Measurements from ENCODE around the gene PRDM7.
"Not testable (repeated sequence)": the region's sequence is repeated elsewhere in the genome, so short reads cannot be mapped to it uniquely, and the experiment has no call there.

Gene PRDM7

DNA sequence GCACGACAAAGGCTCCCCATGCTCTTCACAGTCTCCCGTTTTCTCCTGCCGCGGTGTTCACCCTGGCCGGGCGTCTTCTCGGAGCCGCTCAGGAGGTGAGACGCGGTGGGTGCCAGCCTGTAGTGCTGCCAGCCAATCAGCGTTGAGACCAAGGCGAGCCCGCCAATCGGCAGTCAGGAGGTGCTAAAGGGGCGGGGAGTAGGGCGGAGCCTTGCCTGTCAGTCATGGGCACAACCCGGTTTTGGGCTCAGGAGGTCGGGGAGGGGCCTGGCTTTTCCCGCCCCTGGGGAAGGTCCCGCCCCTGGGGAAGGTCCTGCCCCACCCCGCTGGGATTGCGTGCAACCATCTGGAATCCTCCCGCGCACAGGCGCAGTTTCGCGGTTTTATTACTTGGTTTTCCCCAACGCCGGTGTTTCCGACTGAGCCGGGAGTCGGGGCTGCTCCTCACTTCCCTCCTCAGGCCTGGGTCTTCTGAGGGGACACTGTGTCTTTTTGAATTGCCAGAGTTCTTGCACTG, at the start of gene PRDM7:
Gene PRDM7, minus strand, starts transcription at position 92 of the 517 bp plus-strand sequence. CDS start 1,421 bp downstream, outside the sequence.
- peak; percentile 97 for DNase-seq

DNA sequence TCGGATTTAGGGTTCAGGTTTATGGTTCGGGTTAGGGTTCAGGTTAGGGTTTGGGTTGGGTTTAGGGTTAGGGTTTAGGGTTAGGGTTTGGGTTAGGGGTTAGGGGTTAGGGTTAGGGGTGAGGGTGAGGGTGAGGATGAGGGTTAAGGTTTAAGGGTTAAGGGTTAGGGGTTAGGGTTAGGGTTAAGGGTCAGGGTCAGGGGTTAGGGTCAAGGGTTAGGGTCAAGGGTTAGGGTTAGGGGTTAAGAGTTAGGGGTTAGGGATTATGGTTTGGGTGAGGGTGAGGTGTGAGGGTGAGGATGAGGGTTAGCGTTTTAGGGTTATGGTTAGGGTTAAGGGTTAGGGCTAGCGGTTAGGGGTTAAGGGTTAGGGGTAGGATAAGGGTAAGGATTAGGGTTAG, 44.7 kb upstream of the PRDM7 start:
- DNase-seq: not testable (repeated sequence)

- not testable (repeated sequence) for DNase-seq
Observed at GRCh38 chr16:90107617-90108016, 30.5 kb upstream of the PRDM7 start.

- DNase-seq: not testable (repeated sequence)
Observed at GRCh38 chr16:90107060-90107459, 29.9 kb upstream of the PRDM7 start.

- peak; percentile 61 for DNase-seq
Observed at GRCh38 chr16:90106271-90106670, 29.1 kb upstream of the PRDM7 start.

DNA sequence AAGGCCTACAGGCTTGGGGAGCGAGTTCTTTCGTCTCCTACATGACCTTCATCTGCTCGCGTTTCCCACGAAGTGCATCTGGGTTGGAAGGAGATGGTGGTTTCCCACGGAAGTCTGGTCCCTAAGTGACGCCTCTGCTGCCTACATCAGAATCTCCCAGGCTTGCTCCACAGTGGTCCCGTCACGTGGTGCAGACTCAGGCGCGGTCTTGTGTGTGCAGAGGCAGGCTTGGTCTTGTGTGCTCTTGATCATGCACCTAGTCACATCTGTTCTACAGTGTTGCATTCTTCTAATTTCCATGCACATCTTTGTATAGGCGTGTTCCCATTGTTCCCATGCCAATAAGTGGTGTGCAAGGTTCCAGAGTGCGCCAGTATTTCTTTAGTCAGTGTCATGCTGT, 27.6 kb upstream of the PRDM7 start:
- not testable (repeated sequence) for DNase-seq

DNA sequence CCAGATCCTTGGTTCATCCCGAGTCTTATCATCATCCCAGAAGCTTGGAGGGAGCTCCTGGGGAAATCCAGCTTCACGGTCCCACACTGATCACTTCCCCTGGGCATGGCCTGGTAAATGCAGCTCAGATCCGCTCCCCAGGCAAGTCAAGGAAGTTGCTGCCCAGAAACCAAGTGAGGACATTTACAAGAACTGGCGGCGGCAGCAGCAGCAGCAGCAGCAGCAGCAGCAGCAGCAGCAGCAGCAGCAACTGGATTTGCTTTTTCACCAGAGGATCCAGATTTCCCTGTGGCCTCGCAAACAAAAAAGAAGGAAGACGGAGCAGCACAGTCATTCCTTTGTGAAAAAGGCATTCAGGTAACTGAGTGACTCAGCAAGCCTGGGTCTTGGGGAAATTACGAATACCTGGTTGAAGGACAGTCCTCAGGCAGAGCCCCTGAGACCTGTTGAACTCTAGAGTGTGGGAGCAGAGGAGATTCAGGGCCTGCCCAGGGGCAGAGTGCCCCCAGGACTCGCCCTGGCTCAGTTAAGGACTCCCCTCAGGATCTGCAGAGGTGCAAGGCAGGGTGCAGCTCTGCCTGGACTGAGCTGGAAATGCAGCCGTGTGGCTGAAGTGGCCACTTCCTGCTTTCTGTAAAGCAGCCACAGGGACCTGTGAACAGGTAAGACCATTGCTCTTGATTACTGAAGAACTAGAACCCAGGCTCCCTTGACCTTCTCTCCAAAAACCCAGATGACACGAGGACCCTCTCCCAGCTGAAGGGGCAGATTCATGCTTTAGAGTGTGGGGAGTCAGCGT, 25.2 kb upstream of the PRDM7 start:
- not testable (repeated sequence) for DNase-seq

DNA sequence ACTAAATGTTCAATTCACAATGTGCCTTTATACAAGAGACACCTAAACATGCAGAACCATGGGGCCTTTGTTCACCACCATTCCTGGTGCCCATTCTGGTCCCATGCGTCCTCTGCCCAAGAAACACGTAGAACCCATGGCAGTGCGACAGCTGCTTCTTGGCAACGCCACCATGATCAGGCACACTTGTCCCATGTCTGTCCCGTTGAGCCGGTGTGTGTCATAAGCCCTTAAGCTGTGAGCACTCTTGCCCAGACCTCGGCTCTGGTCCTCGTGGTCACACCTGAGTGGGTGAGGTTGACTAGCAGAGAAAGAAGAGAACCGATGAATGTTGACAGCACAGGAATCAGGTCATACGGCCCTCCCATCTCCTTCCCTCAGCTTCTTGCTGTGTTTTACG, 24.2 kb upstream of the PRDM7 start:
- not testable (repeated sequence) for DNase-seq

DNA sequence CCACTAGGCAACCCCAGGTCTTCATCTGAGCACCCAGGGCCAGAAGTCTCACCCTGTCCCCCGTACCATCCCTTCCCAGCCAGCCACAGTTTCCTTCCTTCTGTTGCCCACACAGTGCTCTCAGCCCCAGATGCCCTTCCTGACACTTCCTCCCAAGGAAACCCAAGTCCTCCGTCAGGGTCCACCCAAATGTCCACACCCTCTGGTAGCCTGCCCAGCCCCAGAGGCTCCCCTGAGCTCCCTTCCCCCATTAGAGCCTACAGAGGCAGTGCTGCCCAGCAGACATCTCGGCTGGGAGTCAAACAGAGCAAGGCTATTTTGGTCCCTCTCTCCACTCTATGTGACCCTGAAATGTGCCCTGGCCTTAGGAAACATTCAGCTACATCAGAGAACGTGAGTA, 23.7 kb upstream of the PRDM7 start:
- not testable (repeated sequence) for DNase-seq

- DNase-seq: not testable (repeated sequence)
Observed at GRCh38 chr16:90100229-90100628, 23.1 kb upstream of the PRDM7 start.

GRCh38 chr16:90098936-90099335, 21.8 kb upstream of the PRDM7 start:
- not testable (repeated sequence) for DNase-seq

DNA sequence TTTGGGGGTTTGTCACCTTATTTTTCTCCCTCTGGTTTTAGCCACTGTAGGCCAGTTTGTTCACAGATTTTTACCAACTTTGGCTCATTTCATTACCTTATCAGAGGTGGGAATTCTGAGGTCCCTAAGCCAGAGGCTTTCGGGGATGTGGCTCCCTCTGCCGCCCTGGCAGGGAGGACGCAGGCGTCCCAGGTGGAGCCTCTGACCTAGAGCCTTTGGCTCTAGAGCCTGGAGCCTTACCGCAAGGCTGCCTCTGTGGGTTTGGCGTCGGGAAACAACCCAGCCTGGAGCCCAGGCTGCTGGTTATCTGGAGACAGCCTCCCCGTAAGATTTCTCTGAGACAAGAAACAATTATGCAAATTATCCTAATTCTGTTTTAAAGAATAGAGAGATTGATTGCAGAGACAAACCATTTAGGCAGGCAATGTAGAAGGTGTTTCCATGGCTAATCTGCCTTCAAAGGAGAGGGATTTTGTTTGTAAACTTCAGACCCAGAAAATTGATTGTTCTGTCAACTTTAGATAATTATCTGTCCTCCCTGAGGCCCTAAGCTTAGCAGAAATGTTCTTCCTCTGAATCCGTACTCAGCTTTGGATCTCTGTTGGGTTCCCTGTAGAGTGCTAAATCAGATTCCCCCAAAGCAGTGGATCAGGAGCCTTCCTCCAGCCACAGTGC, 20.0 kb upstream of the PRDM7 start:
- not testable (repeated sequence) for DNase-seq

- not testable (repeated sequence) for DNase-seq
Observed at GRCh38 chr16:90094791-90095190, 17.7 kb upstream of the PRDM7 start.

DNA sequence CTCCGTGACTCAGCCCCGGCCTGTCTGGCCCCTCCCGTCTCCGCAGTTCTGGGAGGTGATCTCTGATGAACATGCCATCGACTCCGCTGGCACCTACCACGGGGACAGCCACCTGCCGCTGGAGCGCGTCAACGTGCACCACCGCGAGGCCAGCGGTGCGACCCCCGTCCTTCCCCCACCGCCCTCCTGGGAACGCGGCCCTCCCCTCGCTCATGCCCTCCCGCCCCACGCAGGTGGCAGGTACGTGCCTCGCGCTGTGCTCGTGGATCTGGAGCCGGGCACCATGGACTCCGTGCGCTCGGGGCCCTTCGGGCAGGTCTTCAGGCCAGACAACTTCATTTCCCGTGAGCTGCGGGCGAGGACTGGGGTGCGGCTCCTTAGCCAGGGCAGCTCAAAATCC, 17.2 kb upstream of the PRDM7 start:
- DNase-seq: not testable (repeated sequence)

DNA sequence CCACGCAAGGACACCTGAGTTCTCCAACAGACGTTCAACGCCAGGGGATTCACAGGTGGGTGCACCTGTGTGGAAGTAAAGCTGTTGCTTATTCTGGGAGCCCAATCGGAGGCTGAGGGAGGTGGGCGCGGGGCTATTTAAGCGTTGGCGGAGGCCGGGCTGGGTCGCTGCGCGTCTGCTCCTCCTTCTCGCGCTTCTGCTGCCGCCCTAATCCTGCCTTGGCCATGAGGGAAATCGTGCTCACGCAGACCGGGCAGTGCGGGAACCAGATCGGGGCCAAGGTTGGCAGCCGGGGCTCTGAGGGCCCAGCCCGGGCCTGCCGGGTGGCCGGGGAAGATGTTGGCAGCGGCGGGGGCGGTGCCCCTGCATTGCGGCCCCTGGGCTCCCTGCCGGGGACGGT, 16.7 kb upstream of the PRDM7 start:
- not testable (repeated sequence) for DNase-seq

- DNase-seq: not testable (repeated sequence)
Observed at GRCh38 chr16:90092781-90093180, 15.7 kb upstream of the PRDM7 start.

DNA sequence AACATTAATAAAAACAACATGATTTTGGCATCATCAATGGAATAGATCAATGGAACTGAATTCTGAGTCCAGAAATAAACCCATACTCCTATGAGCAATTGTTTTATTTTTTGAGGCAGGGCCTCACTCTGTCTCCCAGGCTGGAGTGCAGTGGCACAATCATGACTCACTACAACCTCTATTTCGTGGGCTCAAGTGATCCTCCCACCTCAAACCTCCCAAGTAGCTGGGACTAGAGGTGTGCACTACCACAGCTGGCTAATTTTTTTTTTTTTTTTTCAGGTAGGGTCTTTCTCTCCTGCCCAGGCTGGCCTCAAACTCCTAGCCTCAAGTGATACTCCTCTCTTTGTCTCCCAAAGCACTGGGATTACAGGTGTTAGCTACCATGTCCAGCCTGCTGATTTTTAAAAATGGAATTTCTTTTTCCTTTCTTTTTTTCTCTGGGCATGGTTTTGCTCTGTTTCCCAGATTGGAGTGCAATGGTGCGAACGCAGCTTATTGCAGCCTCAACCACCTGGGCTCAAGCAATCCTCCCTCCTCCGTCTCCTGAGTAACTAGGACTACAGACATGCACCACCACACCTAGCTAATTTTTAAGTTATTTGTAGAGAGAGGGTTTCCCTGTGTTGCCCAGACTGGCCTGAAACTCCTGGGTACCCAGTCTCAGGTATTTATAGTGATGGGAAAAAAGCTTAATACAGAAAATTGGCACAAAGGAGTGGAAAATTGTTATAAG, 7.3 kb upstream of the PRDM7 start:
- no peak for DNase-seq

GRCh38 chr16:90083139-90083538, 6.0 kb upstream of the PRDM7 start:
- DNase-seq: no peak

DNA sequence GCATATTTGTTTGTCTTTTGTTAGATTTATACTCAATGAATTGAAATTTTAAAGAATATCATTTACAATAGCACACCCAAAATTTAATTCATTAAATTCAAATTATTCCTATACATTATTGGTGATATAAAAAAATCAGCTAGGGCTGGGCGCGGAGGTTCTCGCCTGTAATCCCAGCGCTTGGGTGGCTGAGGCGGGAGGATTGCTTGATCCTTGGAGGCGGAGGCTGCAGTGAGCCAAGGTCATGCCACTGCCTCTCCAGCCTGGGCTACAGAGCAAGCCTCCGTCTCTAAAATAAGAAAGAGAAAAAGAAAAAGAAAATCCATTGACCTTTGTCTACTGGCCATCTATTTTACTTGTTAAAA, 4.5 kb upstream of the PRDM7 start:
- no peak for DNase-seq

- DNase-seq: no peak
Observed at GRCh38 chr16:90078579-90078895, 1.4 kb upstream of the PRDM7 start.

DNA sequence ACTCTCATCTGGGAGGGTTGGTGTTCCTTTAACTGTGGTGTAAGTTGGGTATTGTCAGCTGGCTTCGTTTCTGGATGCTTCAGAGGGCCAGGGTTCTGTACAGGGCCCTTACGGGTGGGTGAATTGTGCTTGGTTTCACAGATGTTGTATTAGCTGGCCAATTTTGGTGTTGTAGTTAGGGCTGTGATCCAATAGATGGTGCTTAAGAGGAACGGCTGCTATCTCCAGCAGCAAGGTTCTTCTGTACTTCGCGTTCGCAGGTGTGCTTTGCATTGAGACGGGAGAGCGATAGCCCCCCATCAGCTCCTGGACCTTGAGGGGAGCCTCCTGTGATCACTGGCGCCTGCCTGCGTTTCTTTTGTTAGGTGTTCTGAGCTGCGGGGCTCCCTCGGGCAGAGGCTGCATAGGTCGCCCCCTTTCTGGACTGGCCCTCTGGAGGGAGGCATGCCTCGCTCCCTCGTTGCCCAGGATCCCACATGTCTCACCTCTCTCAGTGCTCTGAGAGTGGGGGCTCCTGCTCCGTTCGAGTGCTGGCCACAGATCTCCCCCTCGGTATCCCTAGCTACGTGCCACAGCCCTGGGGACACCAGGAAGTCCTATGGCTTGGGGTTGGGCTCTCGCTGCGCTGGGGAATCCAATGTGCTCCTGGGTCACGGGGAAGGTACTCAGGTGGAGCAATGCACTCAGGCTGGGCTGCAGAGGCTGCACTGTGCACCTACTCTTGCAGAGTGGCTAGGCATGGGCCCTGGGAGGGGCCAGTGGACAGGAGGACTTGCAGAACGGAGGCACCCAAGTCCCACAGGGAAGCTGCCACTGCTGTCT, 837 bp upstream of the PRDM7 start:
- DNase-seq: peak; percentile 35

GRCh38 chr16:90072442-90073105, 4.6 kb downstream of the PRDM7 start:
- DNase-seq: no peak

All from CD4-positive, alpha-beta T cell treated with Interleukin-15 for 1 hour (primary cell).